Body of pancreas (tissue), 4 donors: ENCODE measurements around the gene VWA2. TPM values are rescaled to one million over a fixed set of nuclear protein-coding genes. Genes with fewer than 3 reads are reported as not detected.

Experiments used
- ATAC-seq: fragments of 150-250 bp; one replicate; pipeline ENCODE4 v1.9.1; 2016
- DNase-seq, 4 donors: peaks; one replicate each; pipeline ENCODE4 v3.0.0-alpha.2; 2019
- H3K27ac ChIP-seq, 4 donors: fragments of 200-600 bp; sonication (generic); 1 replicate in 3 of 4; 2 replicates in 1 of 4; pipeline versions ENCODE4 v1.5.1 to v1.6.1; 2016 to 2019; ENCODE audit warnings: mild to moderate bottlenecking in 1 of 4, mixed read lengths in 1 of 4, moderate library complexity in 1 of 4
- H3K27me3 ChIP-seq, 2 donors: fragments of 200-600 bp; sonication (generic); one replicate each; pipeline ENCODE4 v1.6.0; 2016; ENCODE audit warnings: mild to moderate bottlenecking in 1 of 2
- H3K36me3 ChIP-seq, 2 donors: fragments of 200-600 bp; sonication (generic); replicated peaks in 1 of 2; 2 replicates each; pipeline ENCODE4 v1.5.1; 2016; ENCODE audit warnings: low read depth in 2 of 2; ENCODE audit not compliant: insufficient read depth in 1 of 2
- H3K4me1 ChIP-seq: fragments of 200-600 bp; sonication (generic); one replicate; pipeline ENCODE4 v1.6.0; 2016
- H3K4me3 ChIP-seq, 2 donors: fragments of 200-600 bp; sonication (generic); 1 replicate in 1 of 2; 2 replicates in 1 of 2; pipeline ENCODE4 v1.5.1; 2016 to 2019
- H3K9me3 ChIP-seq, 3 donors: fragments of 200-600 bp; sonication (generic); 1 replicate in 2 of 3; 2 replicates in 1 of 3; pipeline ENCODE4 v1.5.1; 2016
- CTCF ChIP-seq, 7 experiments: fragments of 450-650 bp in 4 of 7; fragments of 200-600 bp in 3 of 7; sonication (generic) in 3 of 7; IDR thresholded peaks; one replicate each; pipeline ENCODE4 v1.5.1; 2016 to 2019; ENCODE audit warnings: antibody characterized with exemption in 7 of 7
- POLR2A ChIP-seq, 3 donors: fragments of 450-650 bp; IDR thresholded peaks; one replicate each; pipeline ENCODE4 v1.6.1; 2016; ENCODE audit warnings: antibody characterized with exemption in 3 of 3, mild to moderate bottlenecking in 2 of 3
- WGBS, 2 donors: methylation state at CpG; one replicate each; pipeline ENCODE4 v1.1.5; 2017; 5-methylcytosine and 5-hydroxymethylcytosine counted together
- intact Hi-C: fragments of 100-400 bp; cut with DNase I; formaldehyde crosslinking; loops from one replicate; pipeline ENCODE4 v1.15.1; 2023
- total RNA-seq, 2 donors: library from RNA; depleted of rRNA; stranded (reverse); fragments of >200 nt; gene quantifications; one replicate each; pipeline ENCODE4 v1.1.0, GENCODE V29; 2016

VWA2 gene
- total RNA-seq, 2 donors from 2014 or later = 10.5 to 15.3 TPM

- no peaks in the 10 kb centered on the region for H3K27me3 ChIP-seq
- H3K27ac ChIP-seq = peak overlapping the region in 2 of 4 donors; percentile 2 to 24
- peak in 1 of 4 donors; percentile 22 for DNase-seq
- intact Hi-C loops = no loop called here
- H3K9me3 ChIP-seq = no peaks in the 10 kb centered on the region
- WGBS, 2 donors = 84 to 89% methylated on average over 6 of the region's 6 CpGs
- ATAC-seq = no peak
- no peaks in the 10 kb centered on the region for H3K36me3 ChIP-seq
- TF ChIP-seq POLR2A (IDR thresholded peaks at IDR 0.05) = no peak
- TF ChIP-seq CTCF (IDR thresholded peaks at IDR 0.05) = no peak
- no peak overlapping the region for H3K4me3 ChIP-seq
- H3K4me1 ChIP-seq = peaks cover 27% of the 10 kb centered on the region
Observed at GRCh38 chr10:114265392-114266053, 26.5 kb downstream of the VWA2 start.

- intact Hi-C loops = no loop called here
- DNase-seq = peak; percentile 76 to 91 (median 88)
- H3K27me3 ChIP-seq = no peaks in the 10 kb centered on the region
- H3K9me3 ChIP-seq = no peaks in the 10 kb centered on the region
- no peaks in the 10 kb centered on the region for H3K36me3 ChIP-seq
- peak; percentile 99 for ATAC-seq
- peaks cover 34% of the 10 kb centered on the region for H3K4me1 ChIP-seq
- H3K27ac ChIP-seq = peak overlapping the region in 3 of 4 donors; percentile 31 to 64 (median 62)
- WGBS, 2 donors = 4 to 17% methylated on average over 5 of the region's 5 CpGs
- H3K4me3 ChIP-seq = no peak overlapping the region
- no peak for TF ChIP-seq CTCF (IDR thresholded peaks at IDR 0.05)
- no peak for TF ChIP-seq POLR2A (IDR thresholded peaks at IDR 0.05)
Observed at GRCh38 chr10:114266521-114266920, 27.5 kb downstream of the VWA2 start.

DNA sequence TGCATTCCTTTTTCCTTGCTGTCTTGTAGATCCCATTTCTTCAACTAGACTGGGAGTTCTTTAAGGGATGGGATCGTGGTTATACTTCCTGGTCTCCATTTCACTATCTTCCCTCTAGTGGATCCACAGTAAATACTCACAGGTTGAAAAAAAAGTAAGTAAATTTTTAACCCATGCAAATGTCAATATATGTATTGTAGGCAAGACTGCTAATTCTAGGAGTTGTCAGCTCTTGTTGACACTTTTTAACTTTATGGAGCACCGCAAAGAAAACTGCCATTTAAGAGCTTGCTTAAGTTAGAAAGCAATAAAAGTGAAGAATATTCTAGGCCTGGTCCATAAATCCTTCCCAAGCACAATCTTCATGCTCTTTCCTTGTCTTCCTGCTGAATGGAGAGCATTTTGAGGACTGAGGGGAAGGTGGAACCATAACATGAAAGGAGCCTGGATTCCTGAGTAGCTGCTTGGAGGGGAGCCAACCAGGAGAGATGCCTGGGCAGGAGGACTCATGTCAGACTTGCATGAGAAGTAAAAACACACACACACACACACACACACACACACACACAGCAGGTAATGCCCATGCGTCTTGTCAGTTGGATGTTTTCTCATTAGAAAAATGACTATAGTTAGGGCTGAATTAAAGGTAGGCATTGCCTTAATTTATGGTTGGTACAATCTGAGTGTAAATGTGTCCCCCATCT is 32.2 kb downstream of the VWA2 start:
- H3K27ac ChIP-seq = no peak overlapping the region
- DNase-seq (peak in 2 of 4 donors; percentile 26 to 56), ATAC-seq (no peak)
- WGBS, 2 donors = 62 to 64% methylated on average over 3 of the region's 3 CpGs
- TF ChIP-seq CTCF (IDR thresholded peaks at IDR 0.05) = no peak
- no peak for TF ChIP-seq POLR2A (IDR thresholded peaks at IDR 0.05)
- H3K36me3 ChIP-seq = no peaks in the 10 kb centered on the region
- peaks cover 16% of the 10 kb centered on the region for H3K4me1 ChIP-seq
- H3K27me3 ChIP-seq = no peaks in the 10 kb centered on the region
- H3K4me3 ChIP-seq = no peak overlapping the region
- no peaks in the 10 kb centered on the region for H3K9me3 ChIP-seq
- intact Hi-C loops = no loop called here

DNA sequence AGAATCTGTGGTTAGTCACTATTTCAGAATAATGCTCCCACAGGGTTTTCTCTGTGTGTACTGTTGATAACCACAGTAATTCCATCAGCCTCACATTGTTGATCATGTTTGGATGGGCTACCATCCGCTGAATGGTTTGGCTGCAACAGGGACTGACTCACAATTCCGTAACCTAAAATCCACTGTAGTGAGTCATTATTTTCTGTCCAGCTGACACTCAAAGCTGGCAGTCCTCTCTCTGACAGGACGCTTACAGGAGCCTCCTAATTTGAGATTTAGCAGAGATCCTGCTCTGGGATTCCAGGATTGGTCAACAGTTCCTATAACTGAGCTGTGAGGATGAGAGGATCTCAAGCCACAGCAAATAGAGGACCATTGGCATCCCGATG is 32.7 kb downstream of the VWA2 start:
- Histone ChIP-seq H3K36me3 (no peaks in the 10 kb centered on the region), H3K9me3 (no peaks in the 10 kb centered on the region), H3K4me3 (no peak overlapping the region), H3K27ac (no peak overlapping the region), H3K27me3 (no peaks in the 10 kb centered on the region), H3K4me1 (peaks cover 11% of the 10 kb centered on the region)
- 65 to 69% methylated on average over 4 of the region's 4 CpGs for WGBS, 2 donors
- DNase-seq (peak in 2 of 4 donors; percentile 7 to 50), ATAC-seq (peak; percentile 66)
- TF ChIP-seq CTCF (IDR thresholded peaks at IDR 0.05) (no peak), POLR2A (IDR thresholded peaks at IDR 0.05) (no peak)
- intact Hi-C loops = no loop called here
